Karpas-422 (cell line): ENCODE measurements around the gene SUCO. TPM values are rescaled to one million over a fixed set of nuclear protein-coding genes. Genes with fewer than 3 reads are reported as not detected.
"Not testable (repeated sequence)": the region's sequence is repeated elsewhere in the genome, so short reads cannot be mapped to it uniquely, and the experiment has no call there.

ENCODE experiments used
- DNase-seq: peaks from one replicate; pipeline ENCODE4 v3.0.0-alpha.2; 2015
- H2AFZ ChIP-seq: fragments of 200-600 bp; sonication (generic); 2 replicates; pipeline ENCODE4 v1.6.1; 2014; ENCODE audit warnings: antibody characterized with exemption, low read length, mixed read lengths
- H3K27ac ChIP-seq: fragments of 200-600 bp; sonication (generic); 2 replicates; pipeline ENCODE4 v1.5.1; 2014; ENCODE audit warnings: mild to moderate bottlenecking, low read length, moderate library complexity
- H3K27me3 ChIP-seq: fragments of 200-600 bp; sonication (generic); 2 replicates; pipeline ENCODE4 v1.6.1; 2014; ENCODE audit warnings: low read length, mixed read lengths
- H3K36me3 ChIP-seq: fragments of 200-600 bp; sonication (generic); 2 replicates; pipeline ENCODE4 v1.6.1; 2014; ENCODE audit warnings: low read length, mixed read lengths; ENCODE audit not compliant: insufficient read depth
- H3K4me1 ChIP-seq: fragments of 200-600 bp; sonication (generic); 2 replicates; pipeline ENCODE4 v1.6.1; 2014; ENCODE audit warnings: mild to moderate bottlenecking, low read length, mixed read lengths
- H3K4me2 ChIP-seq: fragments of 200-600 bp; sonication (generic); 2 replicates; pipeline ENCODE4 v1.6.1; 2014; ENCODE audit warnings: low read length, low read depth, mild to moderate bottlenecking; ENCODE audit not compliant: poor library complexity, severe bottlenecking
- H3K4me3 ChIP-seq: fragments of 200-600 bp; sonication (generic); 2 replicates; pipeline ENCODE4 v1.5.1; 2014; ENCODE audit warnings: mild to moderate bottlenecking, antibody characterized with exemption, low read length, mixed read lengths
- H3K79me2 ChIP-seq: fragments of 200-600 bp; sonication (generic); 2 replicates; pipeline ENCODE4 v1.6.1; 2014; ENCODE audit warnings: mild to moderate bottlenecking, low read length, mixed read lengths
- H3K9ac ChIP-seq: fragments of 200-600 bp; sonication (generic); 2 replicates; pipeline ENCODE4 v1.6.0; 2014; ENCODE audit warnings: low read length
- H3K9me2 ChIP-seq: fragments of 200-600 bp; sonication (generic), shearing (Covaris generic); replicated peaks from 2 replicates; pipeline ENCODE4 v1.6.0; 2014; ENCODE audit warnings: mild to moderate bottlenecking, low read length, moderate library complexity; ENCODE audit not compliant: insufficient read depth
- H3K9me3 ChIP-seq: fragments of 300-700, 200-600 bp; sonication (generic); 2 replicates; pipeline ENCODE4 v1.6.1; 2014; ENCODE audit warnings: low read length, mixed read lengths
- H4K20me1 ChIP-seq: fragments of 200-600 bp; sonication (generic); 2 replicates; pipeline ENCODE4 v1.6.1; 2014; ENCODE audit warnings: mild to moderate bottlenecking, antibody characterized with exemption, low read length, low read depth; ENCODE audit not compliant: insufficient read depth
- total RNA-seq: library from RNA; depleted of rRNA; stranded (reverse); fragments of >200 nt; shearing (Covaris generic); gene quantifications from 2 replicates; pipeline ENCODE4 v1.2.3, GENCODE V29; 2014; ENCODE audit warnings: low replicate concordance

The SUCO gene
- total RNA-seq, 1 experiment from 2014 or later: 52.3 TPM

DNA sequence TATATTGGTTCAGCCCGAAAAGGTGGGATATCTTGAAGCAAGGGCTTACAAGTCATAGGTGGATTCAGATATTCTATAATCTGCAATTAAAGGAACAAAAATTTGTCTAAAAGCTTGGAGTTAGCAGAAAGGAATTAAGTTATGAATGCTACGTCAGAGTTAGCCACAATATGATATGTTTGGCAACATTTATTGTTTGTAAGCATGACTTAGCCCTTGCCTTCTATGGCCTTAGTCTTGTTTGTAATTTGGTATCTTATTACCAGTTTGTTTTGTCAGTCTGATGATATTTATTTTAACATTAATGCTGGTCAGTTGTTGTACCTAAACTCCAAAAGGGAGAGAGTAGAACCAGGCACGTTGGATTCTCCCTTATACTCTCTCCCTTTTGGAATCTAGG is 43.1 kb upstream of the SUCO start:
- no peaks in the 10 kb centered on the region for H3K4me1 ChIP-seq
- H3K27ac ChIP-seq: no peak overlapping the region
- no peaks in the 10 kb centered on the region for H4K20me1 ChIP-seq
- H3K9me3 ChIP-seq: no peaks in the 10 kb centered on the region
- no peaks in the 10 kb centered on the region for H3K36me3 ChIP-seq
- H3K79me2 ChIP-seq: no peaks in the 10 kb centered on the region
- H3K4me3 ChIP-seq: no peak overlapping the region
- no peak overlapping the region for H3K4me2 ChIP-seq
- H3K9me2 ChIP-seq: no peaks in the 10 kb centered on the region
- H2AFZ ChIP-seq: no peak overlapping the region
- H3K27me3 ChIP-seq: no peaks in the 10 kb centered on the region
- no peak for DNase-seq
- H3K9ac ChIP-seq: no peak overlapping the region

DNA sequence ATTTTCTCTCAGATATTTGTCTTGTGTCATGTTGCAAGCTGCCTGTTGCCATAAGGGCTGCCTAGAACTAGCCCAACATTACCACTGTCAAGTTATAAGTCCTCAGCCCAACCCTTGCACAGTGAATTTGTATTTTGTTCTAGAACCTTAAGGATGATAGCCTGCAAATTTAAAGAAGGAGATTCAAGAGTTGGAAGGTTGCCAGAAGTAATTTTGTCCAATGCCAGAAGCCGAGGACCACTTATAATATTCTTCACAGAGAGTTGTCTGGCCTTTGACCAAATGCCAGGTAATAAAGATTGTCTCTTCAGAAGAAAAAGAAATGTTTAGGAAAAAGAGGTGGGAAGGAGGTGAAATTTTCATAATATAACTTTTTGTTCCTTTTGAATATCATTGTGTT is 40.5 kb upstream of the SUCO start:
- Histone ChIP-seq H3K9ac (no peak overlapping the region), H3K27ac (no peak overlapping the region), H3K36me3 (no peaks in the 10 kb centered on the region), H3K27me3 (no peaks in the 10 kb centered on the region), H3K79me2 (no peaks in the 10 kb centered on the region), H3K4me1 (no peaks in the 10 kb centered on the region), H3K9me2 (no peaks in the 10 kb centered on the region), H2AFZ (no peak overlapping the region), H3K4me3 (no peak overlapping the region), H3K4me2 (no peak overlapping the region), H3K9me3 (no peaks in the 10 kb centered on the region), H4K20me1 (no peaks in the 10 kb centered on the region)
- DNase-seq: no peak

DNA sequence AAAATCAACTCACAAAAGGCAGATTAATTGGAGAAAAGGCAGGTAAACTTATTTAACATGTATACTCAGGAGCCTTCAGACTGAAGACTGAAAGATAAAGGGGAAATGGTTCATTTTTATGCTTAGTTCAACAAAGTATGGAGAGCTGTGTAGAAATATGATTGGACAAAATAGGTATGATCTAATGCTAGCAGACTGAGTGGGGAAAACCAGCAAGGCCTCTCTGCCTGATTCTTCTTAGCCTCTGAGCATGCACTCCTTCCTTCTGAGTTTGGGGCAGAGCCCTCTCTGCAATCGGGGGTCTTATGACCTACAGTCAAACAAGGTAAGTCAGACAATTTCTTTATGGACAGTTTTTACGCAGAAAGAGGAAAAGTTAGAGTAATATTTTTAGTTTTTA is 38.8 kb upstream of the SUCO start:
- Histone ChIP-seq H3K9ac (no peak overlapping the region), H3K36me3 (no peaks in the 10 kb centered on the region), H3K27me3 (no peaks in the 10 kb centered on the region), H3K9me2 (no peaks in the 10 kb centered on the region), H3K27ac (no peak overlapping the region), H4K20me1 (no peaks in the 10 kb centered on the region), H3K4me3 (no peak overlapping the region), H3K4me1 (no peaks in the 10 kb centered on the region), H3K4me2 (no peak overlapping the region), H3K79me2 (no peaks in the 10 kb centered on the region), H2AFZ (no peak overlapping the region), H3K9me3 (no peaks in the 10 kb centered on the region)
- DNase-seq: no peak

DNA sequence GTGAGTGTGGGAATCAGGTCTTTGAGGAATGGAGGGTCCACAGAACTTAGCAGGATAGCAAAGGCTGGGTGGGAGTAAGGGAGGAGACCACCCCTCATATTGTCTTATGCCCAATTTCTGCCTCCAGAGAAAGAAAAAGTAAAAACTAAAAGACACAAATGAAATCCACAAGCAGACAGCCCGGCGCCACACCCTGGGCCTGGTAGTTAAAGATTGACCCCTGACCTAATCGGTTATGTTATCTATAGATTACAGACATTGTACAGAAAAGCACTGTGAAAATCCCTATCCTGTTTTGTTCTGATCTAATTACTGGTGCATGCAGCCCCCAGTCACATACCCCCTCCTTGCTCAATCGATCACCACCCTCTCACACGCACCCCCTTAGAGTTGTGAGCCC is 36.8 kb upstream of the SUCO start:
- not testable (repeated sequence) for H3K9me3 ChIP-seq, H3K4me1 ChIP-seq, H3K9me2 ChIP-seq, H3K4me3 ChIP-seq, H3K27ac ChIP-seq, H2AFZ ChIP-seq, H3K4me2 ChIP-seq, H4K20me1 ChIP-seq, H3K79me2 ChIP-seq, DNase-seq, H3K9ac ChIP-seq, H3K27me3 ChIP-seq, H3K36me3 ChIP-seq

DNA sequence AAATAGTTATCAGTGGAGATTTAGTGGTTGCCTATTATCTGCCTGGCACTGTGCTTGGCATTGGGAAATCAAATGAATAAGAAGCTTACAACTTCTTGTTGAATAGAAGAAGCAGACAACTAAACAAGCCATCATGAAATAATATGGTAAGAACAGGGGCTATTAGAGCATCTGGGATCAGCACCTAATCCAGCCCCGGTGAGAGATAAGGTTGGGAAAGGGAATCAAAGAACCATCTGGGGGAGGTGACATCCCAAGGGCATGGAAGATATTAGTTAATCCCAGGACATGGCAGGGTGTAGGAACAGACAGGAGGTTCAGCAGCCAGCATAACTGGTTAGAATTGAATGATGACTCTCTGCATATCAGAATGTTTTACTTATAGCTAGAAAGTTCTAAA is 36.3 kb upstream of the SUCO start:
- H3K9ac ChIP-seq: no peak overlapping the region
- DNase-seq: no peak
- no peak overlapping the region for H3K4me2 ChIP-seq
- no peaks in the 10 kb centered on the region for H3K27me3 ChIP-seq
- H3K9me3 ChIP-seq: no peaks in the 10 kb centered on the region
- no peaks in the 10 kb centered on the region for H3K79me2 ChIP-seq
- no peak overlapping the region for H2AFZ ChIP-seq
- H3K4me3 ChIP-seq: no peak overlapping the region
- H4K20me1 ChIP-seq: no peaks in the 10 kb centered on the region
- no peaks in the 10 kb centered on the region for H3K4me1 ChIP-seq
- no peaks in the 10 kb centered on the region for H3K9me2 ChIP-seq
- H3K27ac ChIP-seq: no peak overlapping the region
- H3K36me3 ChIP-seq: no peaks in the 10 kb centered on the region

DNA sequence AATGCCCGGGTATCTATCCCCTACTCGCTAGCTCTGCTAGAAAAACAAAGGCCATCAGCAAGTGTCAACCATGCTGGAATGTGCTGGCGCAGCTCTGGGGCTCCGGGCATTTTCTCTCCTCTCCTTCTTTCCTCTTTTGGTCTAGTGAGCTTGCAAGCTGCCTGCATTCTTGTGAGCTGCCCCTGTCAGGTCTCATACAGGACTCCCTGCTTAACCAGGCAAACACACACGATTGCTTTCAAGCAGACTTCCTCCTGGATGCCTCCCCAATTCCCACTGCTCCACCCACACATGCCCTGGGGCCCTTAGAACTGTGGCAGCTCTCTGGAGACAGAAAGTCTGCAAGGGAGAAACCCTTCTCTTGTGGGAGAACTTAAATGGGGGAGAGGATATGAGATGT is 35.7 kb upstream of the SUCO start:
- H3K9ac ChIP-seq: no peak overlapping the region
- no peaks in the 10 kb centered on the region for H3K36me3 ChIP-seq
- H3K4me3 ChIP-seq: no peak overlapping the region
- H3K4me2 ChIP-seq: no peak overlapping the region
- H3K9me2 ChIP-seq: no peaks in the 10 kb centered on the region
- no peak overlapping the region for H3K27ac ChIP-seq
- no peaks in the 10 kb centered on the region for H3K9me3 ChIP-seq
- H2AFZ ChIP-seq: no peak overlapping the region
- no peaks in the 10 kb centered on the region for H3K79me2 ChIP-seq
- H3K27me3 ChIP-seq: no peaks in the 10 kb centered on the region
- no peaks in the 10 kb centered on the region for H4K20me1 ChIP-seq
- no peaks in the 10 kb centered on the region for H3K4me1 ChIP-seq
- DNase-seq: no peak

DNA sequence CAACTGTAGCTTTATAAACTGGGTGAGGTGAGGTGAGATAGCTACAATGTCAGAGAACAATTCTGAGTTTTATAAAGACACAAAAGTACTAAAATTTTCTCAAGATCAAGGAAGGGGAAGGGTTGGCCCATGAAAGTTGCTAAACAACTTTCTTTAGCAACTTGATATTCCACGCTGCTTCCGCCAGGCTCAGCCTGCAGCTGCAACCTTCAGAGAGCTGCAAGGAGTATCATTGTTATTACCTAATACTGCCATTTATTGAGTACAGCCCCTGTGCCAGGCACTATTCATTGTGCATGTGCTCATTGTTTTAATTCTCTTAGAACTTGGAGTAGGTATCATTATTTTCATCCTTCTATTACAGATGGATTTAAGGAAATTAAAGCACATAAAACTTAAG is 34.1 kb upstream of the SUCO start:
- no peak for DNase-seq
- Histone ChIP-seq H3K4me1 (no peaks in the 10 kb centered on the region), H3K9me3 (no peaks in the 10 kb centered on the region), H3K4me2 (no peak overlapping the region), H3K36me3 (no peaks in the 10 kb centered on the region), H2AFZ (no peak overlapping the region), H4K20me1 (no peaks in the 10 kb centered on the region), H3K27me3 (no peaks in the 10 kb centered on the region), H3K9me2 (no peaks in the 10 kb centered on the region), H3K79me2 (no peaks in the 10 kb centered on the region), H3K9ac (no peak overlapping the region), H3K27ac (no peak overlapping the region), H3K4me3 (no peak overlapping the region)

DNA sequence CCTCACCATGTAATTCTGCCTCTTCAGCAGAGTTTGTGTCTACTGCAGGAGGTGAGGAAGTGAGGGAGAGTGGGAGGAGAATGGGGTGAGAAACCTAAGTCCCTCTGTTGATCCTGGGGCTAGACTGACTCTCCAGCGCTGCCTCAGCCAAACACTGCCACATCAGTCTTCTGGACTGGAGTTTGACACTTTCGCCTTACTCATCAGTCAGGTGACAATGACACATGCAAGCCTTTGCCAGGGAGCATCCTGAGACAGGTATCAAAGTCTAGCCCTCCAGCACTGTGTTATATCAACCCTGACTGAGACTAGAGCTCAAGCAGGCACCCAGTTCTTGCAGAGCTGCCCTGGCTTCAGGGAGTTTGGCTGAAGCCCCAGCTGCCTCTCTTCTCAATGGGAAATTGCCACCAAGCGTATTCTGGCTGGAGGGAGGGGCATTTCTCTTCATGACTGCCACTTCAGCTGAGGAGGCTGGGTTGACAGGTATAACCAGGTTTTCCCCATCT is 33.3 kb upstream of the SUCO start:
- no peaks in the 10 kb centered on the region for H3K36me3 ChIP-seq
- no peaks in the 10 kb centered on the region for H3K9me2 ChIP-seq
- H3K9me3 ChIP-seq: no peaks in the 10 kb centered on the region
- no peak overlapping the region for H3K27ac ChIP-seq
- DNase-seq: no peak
- no peak overlapping the region for H3K4me3 ChIP-seq
- H4K20me1 ChIP-seq: no peaks in the 10 kb centered on the region
- no peak overlapping the region for H2AFZ ChIP-seq
- no peak overlapping the region for H3K9ac ChIP-seq
- no peak overlapping the region for H3K4me2 ChIP-seq
- H3K27me3 ChIP-seq: no peaks in the 10 kb centered on the region
- no peaks in the 10 kb centered on the region for H3K79me2 ChIP-seq
- no peaks in the 10 kb centered on the region for H3K4me1 ChIP-seq

DNA sequence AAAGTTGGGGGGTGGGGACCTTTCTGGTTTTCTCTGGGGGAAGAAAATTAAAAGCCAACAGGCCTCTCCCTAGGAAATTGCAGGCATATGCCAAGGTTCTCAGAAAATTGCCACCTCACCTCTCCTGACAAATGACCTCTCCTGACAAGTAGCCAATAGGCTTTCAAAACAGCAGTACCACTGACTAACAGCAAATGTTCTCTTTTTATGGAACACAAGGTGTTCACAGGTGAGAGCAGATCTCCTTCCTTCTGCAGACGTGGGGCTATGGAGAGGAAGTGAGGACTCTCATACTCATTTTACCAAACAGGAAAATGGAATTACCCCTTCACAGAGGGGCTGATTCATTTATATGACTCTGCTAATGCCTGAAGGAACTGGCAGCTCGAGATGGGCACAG is 32.7 kb upstream of the SUCO start:
- no peaks in the 10 kb centered on the region for H3K79me2 ChIP-seq
- H3K4me3 ChIP-seq: no peak overlapping the region
- H4K20me1 ChIP-seq: no peaks in the 10 kb centered on the region
- no peak for DNase-seq
- H3K27me3 ChIP-seq: no peaks in the 10 kb centered on the region
- no peaks in the 10 kb centered on the region for H3K4me1 ChIP-seq
- H3K4me2 ChIP-seq: no peak overlapping the region
- H3K36me3 ChIP-seq: no peaks in the 10 kb centered on the region
- H3K27ac ChIP-seq: no peak overlapping the region
- no peak overlapping the region for H2AFZ ChIP-seq
- no peaks in the 10 kb centered on the region for H3K9me2 ChIP-seq
- no peaks in the 10 kb centered on the region for H3K9me3 ChIP-seq
- no peak overlapping the region for H3K9ac ChIP-seq
